ENCODE results near the gene RNU1-4.
"Not testable (repeated sequence)": the region's sequence is repeated elsewhere in the genome, so short reads cannot be mapped to it uniquely, and the experiment has no call there.

RNU1-4 gene

DNA sequence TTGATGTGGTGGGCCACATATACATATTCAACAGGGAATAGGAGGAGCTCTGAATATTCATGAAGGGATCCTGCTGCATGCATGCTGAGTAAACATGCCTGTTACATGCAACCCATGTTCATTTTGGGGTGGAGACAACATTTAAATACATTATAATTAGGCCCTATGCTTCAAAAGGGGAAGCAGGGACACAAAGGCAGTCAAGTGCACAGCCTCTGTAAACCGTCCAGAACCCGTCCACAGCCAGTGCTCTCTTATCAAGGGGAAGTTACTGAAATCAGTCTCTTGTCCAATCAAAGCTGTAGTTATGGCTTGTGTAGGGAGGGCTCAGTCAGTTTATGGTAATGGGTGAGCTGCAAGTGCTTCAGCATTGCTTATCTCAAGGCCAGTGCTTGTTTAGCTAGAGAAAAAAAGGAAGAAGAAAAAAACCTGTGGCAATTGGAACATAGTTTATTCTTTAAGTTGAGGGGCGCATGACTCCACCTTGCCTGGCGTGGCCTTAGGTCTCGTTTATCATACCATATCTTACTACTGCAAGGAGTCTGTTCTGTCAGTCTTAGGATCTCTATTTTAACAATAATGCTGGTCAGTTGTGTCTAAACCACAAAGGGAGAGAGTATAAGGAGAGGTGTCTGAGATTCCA, 7.9 kb upstream of the RNU1-4 start:
- not testable (repeated sequence) for DNase-seq

DNA sequence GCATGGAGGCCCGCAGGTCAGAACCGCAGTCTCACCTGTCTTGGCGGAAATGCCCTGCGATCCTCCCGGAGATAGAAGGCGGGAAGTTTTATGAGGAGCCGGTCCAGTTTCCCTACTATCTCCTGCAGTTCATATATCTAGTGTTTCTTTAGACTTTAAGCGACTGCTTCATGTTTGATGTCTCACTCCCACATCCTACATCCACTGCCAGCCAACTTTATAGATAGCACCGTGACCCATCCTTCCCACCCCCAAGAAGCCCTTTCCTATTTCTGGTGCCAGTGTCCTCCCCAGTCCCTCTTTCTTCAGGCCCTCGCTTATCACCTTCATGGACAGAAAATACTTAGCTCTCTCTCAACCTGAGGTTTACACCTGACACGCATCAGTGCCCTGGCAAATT, 914 bp downstream of the RNU1-4 start:
- not testable (repeated sequence) for DNase-seq

DNA sequence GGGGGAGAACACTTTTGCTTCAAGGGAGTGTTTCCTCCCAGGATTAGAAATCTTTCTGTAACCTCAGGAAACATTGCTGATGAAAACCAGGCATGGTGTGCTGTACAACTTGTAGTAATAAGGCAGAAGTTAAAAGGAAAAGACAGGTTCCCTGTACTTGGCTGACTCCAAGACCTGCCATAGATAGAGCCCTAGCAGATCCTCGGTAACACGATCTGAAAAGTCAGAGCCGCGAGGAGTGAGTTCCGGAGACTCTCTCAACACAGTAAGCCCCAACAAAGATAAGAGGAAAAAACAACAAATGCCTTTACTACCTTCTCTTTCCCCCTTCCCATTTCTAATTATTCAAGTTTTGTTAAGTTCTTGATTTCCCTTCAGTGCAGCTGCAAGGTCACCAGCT, 7.3 kb downstream of the RNU1-4 start:
- not testable (repeated sequence) for DNase-seq

DNA sequence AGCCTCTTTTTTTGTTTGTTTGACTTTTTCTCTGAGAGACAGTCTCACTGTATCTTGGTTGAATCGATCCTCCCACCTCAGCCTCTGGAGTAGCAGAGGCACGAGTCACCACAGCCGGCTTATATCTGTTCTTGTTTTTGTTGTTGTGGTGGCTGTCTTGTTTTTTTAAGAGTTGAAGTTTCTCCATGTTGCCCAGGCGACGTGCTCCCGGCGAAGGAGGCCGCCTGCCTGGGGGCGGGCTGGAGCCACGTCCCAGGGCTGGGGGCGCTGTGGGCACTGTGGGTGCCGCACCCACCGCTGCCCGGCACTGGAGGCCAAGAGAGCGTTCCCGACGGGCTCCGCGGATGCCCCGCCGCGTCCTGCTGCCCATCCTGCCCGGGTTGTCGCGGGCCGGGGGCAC, 8.4 kb downstream of the RNU1-4 start:
- DNase-seq = not testable (repeated sequence)

DNA sequence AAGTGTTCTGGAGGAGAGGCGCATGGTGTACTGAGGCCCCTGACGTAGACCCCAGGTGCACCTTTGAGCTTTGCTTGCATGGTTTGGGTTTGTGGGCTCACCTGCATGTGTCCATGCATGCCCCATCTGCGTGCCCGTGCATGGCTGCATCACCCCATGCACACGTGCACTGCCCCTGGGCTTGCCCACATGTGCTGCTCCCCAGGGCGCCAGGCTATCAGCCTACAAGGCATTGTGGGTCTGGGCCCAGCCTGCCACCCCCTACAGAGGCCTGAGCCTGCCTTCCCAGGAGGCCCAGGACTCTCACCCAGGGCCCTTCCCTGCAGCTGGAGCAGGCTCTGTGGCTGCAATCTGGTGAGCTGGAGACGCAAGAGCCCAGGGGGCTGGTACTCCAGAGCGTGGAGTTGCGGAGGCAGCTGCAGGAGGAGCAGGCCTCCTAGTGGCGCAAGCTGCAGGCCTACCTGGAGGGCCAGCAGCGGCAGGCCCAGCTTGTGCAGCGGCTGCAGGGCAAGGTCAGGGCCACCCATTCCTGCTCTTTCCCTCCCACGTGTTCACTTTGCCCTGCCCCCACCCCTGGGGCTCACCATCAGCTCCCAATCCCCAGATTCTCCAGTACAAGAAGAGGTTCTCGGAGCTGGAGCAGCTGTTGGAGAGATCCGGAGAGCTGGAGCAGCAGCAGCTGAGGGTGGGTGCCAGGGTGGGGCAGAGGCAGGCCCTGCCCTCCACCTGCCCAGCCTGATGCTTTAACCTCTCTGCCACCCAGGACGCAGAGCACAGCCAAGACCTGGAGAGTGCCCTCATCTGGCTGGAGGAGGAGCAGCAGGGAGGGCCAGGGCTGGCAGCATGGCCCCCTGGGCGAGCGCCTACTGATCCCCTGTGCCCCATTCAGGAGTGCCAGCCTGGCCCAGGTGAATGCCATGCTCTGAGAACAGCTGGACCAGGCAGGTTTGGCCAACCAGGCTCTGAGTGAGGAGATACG, 9.9 kb downstream of the RNU1-4 start:
- DNase-seq = not testable (repeated sequence)

DNA sequence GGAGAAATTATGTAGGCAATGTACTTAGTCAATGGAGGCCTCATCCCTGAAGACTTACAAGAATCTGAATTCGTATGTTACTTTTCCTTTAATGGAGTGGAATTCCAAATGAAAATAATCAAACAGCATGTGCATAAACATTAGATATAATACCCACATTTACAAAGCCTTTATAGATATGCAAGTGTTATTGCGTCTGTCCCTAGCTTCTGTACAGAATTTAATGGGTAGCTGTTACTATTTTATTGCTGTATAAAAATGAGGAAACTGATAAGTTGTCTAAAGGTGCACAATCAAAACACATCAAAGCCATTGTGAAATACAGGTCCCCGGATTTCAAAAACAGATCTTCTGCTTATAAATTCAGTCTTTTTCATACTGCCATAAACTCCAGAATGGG, 12.5 kb downstream of the RNU1-4 start:
- not testable (repeated sequence) for DNase-seq

DNA sequence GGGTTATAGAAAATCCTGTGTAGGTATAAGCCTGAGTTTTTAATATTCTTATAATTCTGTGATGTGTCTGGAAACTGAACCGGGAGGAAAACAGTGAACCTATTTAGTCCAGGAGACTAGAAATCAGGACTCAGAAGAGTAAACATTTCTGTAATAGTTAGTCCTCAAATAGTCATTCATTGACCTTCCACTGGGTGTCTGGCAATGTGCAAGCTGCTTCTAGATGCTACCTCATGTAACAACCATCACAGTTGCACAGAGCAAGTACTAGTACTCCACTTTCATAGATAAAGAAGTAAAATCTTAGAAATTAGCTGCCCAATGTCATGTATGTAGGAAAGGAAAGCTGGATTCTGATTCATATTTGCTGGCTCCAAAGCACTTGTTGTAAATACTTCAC, 15.1 kb downstream of the RNU1-4 start:
- not testable (repeated sequence) for DNase-seq

DNA sequence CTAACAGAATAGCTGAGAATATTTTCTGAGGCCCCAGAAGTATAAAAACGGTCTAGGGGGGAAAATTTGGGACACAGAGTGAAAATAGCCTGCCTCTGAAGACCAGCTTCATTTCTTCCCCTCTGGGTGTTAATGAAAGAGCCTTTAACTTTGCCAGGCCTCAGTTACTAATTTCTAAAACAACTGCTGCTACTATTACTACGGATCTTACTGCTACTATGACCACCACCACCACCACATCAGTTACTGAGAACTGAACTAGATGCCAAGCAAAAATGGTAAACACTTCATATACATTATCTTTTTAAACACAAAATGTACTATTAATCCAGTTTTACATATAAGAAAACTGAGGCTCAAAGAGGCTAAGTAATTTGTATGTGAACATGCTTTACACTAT, 15.6 kb downstream of the RNU1-4 start:
- not testable (repeated sequence) for DNase-seq

DNA sequence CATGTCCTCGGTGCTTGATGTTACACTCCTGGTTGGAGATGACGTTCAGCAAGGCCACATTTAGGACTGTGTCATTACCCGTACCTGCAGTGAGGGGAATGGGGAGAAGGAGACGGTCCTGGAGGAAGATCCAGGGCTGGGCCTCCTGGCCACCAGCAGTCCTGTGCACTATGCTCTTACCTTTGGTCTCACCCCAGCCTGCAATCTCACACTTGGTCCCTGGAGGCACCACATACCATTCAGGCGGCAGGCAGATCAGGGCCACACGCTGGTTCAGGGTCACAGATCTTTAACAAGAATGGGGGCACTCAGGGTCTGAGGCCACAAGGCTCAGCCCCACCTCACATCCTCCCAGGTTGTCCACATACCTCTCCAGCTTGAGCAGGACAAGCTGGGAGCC, 17.3 kb downstream of the RNU1-4 start:
- not testable (repeated sequence) for DNase-seq

DNA sequence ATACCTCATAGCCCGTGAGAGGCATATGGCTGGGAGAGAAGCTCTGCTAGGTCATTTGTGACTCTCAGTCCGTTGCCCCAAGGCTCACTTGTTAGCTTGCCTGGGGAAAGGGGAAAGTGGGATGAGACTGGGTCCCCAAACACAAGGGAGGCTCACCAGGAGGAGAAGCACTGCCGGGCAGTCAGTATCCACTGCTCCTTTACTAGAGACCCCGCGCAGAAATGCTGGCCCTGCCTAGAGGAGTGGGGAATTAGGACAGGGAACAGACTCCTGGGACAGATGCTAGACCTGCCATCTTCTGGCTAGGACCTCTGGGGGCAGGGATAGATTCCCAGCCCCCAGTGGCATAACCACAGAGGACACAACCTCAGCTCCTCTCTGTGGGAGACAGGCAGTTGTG, 17.7 kb downstream of the RNU1-4 start:
- not testable (repeated sequence) for DNase-seq

DNA sequence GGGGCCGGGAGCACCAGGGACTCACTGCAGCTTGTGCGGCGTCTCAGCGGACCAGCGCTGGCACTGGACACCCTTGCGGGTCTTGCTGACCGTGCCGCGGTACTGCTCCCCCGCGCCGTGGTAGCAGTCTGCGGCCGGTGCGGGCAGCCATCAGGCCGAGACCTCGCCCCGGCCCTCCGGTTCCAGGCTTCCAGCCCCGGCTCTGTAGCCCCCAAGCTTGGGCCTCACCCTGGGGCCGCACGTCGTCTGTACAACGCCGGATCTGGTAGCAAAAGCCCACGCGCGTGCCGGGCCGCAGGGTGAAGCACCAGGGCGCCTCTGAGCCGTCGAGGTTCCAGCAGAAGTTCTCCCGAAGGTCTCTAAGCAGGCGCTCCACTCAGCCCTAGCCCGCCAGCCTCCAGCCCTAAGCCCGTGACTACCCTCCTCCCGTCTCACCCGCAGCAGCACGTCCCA, 18.8 kb downstream of the RNU1-4 start:
- not testable (repeated sequence) for DNase-seq

DNA sequence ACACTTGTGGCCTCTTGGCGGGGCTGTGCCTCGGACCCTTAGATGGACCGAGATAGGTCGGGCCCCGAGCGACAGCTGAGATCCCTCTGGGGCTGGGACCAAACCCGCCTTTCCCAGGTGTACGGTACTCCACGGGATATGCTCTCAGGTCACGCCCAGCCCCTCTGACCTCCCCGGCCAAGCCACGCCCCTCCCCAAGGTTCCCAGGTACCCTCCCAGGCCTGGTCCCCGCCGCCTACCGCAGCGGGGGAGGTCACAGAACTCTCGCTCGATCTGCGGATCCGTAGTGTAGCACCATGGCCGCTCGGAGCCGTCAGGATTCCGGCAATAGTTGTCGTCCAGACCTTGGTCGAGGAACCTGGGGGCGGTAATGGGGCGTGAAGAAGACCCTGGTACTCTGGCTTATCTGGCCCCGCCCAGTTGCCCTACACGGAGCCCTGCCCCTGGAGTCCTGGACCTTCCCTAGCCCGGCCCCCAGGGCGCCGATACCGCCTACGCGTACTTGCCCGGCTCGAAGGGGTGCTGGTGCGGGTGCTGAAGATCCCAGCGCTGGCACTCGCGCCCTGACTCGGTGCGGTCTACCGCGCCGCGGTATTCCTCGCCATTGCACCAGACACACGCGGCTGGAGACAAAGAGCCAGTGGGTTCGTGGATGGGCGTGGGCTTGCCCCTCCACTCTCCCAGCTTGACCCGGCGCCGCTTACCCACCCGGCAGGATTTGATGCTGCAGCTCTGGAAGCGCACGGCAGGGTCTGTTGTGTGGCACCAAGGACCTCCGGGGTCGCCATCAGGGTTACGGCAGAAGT, 19.5 kb downstream of the RNU1-4 start:
- not testable (repeated sequence) for DNase-seq

DNA sequence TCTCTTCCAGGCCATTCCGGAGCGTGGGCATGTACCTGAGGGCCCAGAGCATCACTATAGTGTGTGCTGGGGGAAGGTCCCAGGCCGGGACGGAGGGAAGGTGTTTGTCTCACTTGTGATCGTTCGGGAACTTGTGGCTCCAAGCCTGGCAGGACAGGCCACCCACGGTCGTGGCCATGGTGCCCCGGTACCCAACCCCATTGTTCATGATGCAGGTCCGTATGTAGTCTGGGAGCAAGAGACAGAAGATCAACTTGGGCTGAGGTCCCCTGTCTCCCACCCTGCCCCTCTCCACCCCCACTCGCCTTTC, 20.1 kb downstream of the RNU1-4 start:
- not testable (repeated sequence) for DNase-seq

DNA sequence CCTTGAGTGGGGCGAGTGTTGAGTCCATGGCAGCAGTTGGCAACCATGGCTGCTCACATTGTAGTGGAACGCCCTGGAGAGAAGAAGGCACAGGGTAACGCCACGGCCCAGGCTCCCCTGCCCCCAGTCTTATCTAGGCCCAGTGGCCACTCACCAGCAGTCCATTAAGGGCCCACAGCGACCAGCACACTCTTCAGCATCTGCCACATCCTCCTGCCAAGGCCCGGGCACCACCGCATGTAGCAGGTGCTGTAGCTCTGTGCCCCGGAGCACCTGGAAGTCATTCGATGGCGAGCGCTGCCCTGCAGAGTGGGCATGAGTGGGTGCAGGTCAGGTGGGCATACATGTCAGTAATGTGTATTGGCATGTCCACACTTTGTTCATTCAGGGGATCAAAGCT, 20.5 kb downstream of the RNU1-4 start:
- DNase-seq = not testable (repeated sequence)

DNA sequence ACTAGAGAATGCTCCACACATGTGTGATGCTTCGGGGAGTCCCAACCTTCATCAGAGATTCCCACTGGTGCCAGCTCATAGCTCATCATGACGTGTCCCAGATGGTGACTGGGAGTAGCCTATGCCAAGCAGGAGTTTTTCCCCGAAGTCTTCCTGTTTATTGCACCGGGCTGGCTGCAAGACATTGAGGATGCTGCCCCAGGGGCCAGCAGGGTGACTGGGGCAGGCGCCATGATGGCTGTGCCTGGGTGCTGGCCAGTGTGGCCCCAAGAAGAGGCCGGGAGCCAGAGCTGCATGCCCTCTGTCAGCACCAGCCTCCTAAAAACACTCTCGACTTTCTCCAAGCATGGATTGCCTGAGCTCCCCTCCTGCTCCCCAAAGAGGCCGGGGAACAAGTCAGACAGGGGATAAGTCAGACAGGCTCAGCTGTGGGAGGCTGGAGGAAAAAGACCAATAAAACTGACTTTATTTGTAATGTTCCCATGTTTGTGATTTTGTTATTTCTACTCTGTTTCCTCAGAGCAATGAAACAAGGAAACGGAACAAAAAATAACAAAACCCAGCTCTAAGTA, 24.0 kb downstream of the RNU1-4 start:
- peak; percentile 11 for DNase-seq

DNA sequence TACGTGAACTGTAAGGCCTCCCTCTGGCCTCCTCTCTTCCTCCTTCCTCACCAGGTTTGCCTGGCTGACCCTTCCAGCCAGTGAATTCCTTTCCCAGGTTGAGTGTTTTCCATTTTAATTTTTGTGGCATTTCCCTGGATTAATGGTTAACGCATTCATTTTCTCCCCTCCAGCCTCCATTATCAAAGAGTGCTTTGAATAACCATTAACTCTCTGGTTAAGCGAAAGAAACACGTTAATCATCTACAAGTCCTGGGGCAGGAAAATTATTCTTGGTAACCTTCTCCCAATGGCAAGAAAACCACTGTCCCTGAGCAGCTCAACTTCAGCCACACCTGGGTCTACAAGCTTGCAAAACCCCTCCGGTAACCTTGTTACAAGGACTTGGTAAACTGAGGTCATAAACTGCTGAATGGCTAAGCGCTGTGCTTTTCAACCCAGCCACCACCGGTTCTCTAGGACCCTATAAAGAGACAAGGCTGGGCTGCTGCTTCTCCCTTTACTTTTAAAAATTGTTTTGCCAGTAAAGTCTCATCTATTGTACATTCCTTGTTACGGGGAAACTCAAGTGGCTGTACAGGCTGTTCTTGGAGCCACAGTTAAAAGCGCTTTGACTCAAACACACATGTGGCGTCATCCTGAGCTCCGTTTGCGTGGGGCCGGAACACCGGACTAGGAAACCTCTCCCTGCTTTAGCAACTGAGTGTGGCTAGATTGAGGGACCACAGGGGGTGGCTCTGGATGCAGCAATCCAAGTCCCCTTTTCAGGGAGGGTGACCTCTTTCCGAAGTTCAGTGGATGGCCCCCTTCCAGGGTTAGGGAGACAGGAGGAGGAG, 24.7 kb downstream of the RNU1-4 start:
- peak; percentile 57 for DNase-seq

DNA sequence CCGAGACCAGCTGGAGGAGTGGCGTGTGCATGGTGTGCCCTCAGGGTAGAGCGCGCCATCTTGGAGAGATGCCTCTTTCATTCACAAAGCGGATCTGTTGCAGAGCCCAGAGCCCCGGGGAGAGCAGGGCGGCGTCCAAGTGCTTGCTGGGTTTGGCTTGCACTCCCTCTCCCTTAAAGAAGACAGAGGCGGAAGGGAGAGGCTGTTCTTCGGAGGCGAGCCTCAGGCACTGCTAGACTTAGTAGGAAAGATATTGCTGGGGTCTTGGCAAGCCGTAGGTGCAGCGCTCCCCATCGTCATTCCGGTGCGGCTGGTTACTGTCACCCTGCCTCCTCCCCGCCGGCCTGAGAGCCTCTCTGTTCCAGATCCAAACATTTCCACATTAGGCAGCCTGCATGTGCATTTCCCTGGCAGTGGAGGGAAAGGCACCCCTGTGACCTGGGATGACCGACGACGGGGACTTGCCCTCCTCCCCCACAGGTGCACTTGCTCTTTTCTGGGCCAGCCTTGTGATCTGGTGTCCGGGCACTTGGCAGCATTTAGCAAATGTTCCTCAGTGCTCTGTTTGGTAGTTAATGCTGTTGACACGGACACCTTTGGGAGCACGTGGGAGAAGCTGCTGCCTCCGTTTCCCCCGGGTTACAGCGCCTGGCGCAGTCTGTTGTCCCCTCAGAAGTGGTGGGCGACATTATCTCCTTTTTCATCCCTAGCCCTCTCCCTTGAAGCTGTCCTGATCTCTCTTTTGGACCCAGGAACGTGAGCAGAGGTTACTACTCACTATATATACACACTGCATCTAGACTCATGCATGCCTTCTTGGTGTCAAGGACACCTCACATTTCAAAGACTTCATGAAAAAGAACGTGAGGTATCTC, 25.7 kb downstream of the RNU1-4 start:
- DNase-seq = peak; percentile 82

DNA sequence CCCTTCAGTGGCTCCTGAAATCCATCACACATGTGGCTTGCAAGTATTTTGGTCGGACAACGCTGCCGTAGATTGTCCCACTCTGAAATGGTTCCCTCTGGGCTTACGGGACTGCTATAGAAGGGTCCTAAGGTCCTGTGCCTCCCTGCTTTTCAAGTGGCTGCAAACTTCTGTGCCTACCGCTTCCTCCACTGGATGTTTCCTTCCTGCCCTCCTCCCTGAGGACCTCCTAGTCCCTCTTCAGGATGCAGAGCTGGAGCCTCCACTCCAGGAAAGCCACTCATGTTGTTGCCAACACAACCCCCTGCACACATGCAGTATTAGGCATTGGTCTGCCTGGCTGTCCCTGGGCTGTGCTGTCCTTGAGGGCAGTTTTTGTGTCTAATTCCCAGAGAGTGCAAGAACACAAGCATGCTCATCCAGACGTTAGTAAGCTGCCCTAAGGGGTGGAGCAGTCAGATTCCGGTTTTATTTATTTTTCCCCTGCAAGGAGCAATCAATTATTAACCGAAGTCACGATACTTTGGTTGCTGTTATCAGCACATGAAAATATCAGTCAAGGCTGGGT, 26.5 kb downstream of the RNU1-4 start:
- peak; percentile 13 for DNase-seq

DNA sequence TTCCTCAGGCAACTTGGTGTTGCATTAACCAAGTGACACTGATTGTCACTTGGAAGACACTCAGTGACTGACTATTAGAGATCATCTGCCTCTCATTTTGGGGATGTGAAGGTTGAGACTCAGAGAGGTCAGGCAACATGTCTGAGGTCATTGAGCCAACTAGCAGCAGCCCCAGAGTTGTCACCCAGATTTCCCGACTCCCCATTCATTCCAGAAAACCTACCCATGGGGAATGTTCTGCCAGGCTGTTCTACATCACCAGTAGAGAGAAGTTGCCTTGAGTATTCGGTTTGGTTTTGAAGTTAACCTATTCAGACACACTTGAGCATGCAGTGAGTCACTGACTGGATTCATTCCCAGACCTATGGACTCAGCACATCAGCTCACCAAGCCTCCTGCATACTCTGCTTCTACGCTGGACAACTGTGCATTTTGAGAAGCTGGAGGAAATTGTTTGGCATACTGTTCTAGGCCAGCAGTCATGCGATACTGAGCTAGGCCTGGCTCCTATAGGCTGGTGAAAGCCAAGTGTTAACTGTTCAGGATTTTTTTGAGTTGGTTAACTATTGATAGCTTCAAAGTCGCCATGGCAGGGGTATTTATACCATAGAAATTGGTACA, 29.9 kb downstream of the RNU1-4 start:
- DNase-seq = peak; percentile 84

DNA sequence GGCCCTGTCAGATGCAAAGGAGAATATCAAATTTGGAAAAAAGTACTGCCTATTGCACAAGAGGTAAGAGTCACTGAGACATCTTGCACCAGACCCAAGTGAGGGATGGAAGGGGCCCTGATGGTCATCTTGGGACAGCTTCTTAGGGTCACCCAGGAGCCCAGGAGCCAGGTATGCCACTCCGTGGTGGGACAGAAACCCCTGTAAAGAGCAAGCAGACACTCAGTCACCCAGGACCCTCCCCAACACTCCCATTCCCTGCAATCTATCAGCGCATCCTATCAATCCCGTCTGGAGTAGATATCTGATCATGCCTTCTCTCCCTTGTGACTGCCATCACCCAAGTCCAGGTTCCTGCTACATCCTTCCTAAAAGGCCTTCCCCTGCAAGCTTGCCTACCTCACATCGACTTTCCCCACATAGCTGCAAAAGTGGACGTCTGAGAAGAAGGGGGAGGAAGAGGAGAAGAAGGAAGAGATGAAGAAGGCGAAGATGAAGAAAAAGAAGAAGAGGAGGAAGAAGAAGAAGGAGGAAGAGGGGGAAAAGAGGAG, 30.7 kb downstream of the RNU1-4 start:
- not testable (repeated sequence) for DNase-seq

Data from femur (tissue), 1 donor.